Jurkat, Clone E6-1 (cell line): ENCODE results near the gene COA5.

ENCODE experiments used
- DNase-seq: peaks from one replicate; pipeline ENCODE4 v3.0.0-alpha.2; 2011; ENCODE audit warnings: low read depth, low spot score
- H3K4me3 ChIP-seq: 2 replicates; pipeline ENCODE4 v1.5.1; 2011; ENCODE audit warnings: mild to moderate bottlenecking, low read length, control low read depth, moderate library complexity

The COA5 gene

DNA sequence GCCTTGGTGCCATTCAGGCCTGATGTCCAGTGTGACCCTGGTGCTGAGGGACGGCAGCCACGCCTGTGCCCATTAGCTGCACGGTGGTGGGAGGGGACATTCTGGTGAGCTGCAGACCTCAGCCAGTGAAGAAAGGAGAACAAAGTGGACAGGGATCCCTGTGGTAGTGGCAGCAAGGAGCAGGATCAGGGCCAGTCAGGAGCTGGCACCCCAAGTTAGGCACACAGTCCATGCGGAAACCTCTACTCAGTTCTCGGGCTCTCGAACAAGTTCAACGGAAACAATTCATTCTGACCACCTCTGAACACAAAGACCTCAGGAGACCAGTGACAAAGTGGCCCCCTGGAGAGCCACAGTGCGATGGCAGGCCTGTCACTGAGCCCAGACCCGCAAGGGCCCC lies 30.1 kb downstream of the COA5 start:
- H3K4me3 ChIP-seq: no peak overlapping the region

GRCh38 chr2:98577313-98577712 lies 31.0 kb downstream of the COA5 start:
- no peak overlapping the region for H3K4me3 ChIP-seq
- DNase-seq: no peak

More for the DNA sequence above, 30.1 kb downstream of the COA5 start:
- DNase-seq: no peak

DNA sequence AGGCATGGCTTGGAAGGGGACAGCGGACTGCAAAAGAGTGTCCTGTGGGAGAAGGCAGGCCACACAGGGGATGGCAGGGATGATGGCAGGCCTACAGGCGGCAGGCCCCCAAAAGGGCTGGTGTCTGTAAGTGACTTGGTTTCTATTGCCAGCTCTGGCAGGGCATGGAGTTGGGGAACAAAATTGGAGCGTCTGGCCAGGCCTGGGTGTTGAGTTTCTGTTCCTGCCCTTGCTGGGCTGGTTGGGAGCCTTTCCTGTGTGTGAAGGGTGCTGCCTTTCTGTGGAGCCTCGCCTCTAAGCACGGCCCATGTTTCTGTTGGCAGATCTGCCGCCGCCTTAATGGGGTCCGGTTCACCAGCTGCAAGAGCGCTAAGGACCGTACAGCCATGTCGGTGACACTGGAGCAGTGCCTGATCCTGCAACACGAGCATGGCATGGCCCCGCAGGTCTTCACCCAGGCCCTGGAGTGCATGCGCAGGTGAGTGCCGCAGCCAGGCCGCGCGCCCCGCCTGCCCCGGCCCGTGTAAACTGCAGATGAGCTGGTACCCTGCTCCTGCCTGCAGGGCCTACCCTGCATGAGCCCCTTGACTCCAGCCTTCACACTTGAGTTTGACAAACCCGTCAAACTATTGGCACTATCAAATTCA lies 31.5 kb downstream of the COA5 start:
- H3K4me3 ChIP-seq: no peak overlapping the region

GRCh38 chr2:98573426-98573825 lies 34.9 kb downstream of the COA5 start:
- no peak for DNase-seq
- H3K4me3 ChIP-seq: no peak overlapping the region

More for the DNA sequence above, 31.5 kb downstream of the COA5 start:
- no peak for DNase-seq

GRCh38 chr2:98572676-98573075 lies 35.6 kb downstream of the COA5 start:
- no peak for DNase-seq
- no peak overlapping the region for H3K4me3 ChIP-seq

- DNase-seq: no peak
These were observed 36.1 kb downstream of the COA5 start for GRCh38 chr2:98572211-98572610.

GRCh38 chr2:98571796-98572195 lies 36.5 kb downstream of the COA5 start:
- H3K4me3 ChIP-seq: no peak overlapping the region
- DNase-seq: no peak

More at GRCh38 chr2:98572211-98572610, 36.1 kb downstream of the COA5 start:
- no peak overlapping the region for H3K4me3 ChIP-seq

GRCh38 chr2:98571121-98571701 lies 37.1 kb downstream of the COA5 start:
- H3K4me3 ChIP-seq: no peak overlapping the region
- no peak for DNase-seq

GRCh38 chr2:98570356-98570755 lies 38.0 kb downstream of the COA5 start:
- H3K4me3 ChIP-seq: no peak overlapping the region
- DNase-seq: no peak

- no peak overlapping the region for H3K4me3 ChIP-seq
- DNase-seq: no peak
These were observed 38.4 kb downstream of the COA5 start for GRCh38 chr2:98569915-98570314.

GRCh38 chr2:98569197-98569793 lies 39.0 kb downstream of the COA5 start:
- no peak for DNase-seq
- H3K4me3 ChIP-seq: no peak overlapping the region

DNA sequence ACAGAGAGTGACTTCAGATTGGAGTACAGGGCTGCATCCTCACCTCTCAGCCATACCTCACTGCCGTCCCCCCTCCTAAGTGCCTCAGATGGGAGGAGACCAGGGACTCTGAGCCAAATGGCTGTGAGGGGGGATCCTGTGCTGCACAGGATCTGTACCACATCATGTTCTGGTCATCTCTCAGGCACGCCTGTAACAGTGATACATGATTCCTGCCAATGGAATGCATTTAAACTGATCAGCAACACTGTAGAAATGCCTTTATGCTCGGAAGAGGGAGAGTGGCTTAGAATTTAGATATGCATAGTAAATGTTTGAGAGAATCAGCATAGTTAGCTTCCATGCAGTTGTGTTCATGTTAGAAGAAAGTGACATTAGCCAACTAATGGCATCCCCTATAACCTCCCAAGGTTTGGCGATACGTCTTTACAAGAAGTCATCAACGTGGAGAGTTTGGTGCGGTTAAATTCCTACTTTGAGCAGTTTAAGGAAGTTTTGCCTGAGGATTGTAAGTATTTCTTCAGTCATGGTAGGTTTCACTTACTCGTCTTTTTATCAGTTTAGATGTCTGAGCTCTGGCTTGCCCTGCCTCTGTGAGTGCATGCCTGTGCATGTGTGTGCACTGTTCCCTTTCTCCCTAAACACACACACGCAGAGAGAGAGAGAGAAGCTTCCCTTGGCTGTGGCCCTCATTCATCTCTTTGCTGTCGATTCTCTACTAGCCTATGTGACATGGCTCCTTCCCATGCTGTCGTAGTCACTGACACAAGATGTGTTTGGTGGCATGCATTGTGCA lies 40.0 kb downstream of the COA5 start:
- H3K4me3 ChIP-seq: no peak overlapping the region
- no peak for DNase-seq

DNA sequence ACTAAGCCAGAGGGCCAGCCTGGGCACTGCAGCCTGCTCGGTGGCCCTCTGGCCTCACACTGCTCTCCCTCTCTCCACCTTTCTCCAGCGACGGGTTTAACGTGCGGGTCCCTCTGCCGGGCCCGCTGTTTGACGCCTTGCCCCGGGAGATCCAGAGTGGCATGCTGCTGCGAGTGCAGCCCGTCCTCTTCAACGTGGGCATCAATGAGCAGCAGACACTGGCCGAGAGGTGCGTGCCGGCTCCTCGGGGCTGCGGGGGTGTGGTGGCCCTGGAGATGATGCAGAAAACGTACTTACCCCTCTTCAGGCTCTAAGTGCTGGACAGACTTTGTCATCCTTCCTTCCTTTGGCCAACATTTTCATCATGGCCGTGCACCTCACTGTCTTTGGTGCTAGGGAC lies 42.4 kb downstream of the COA5 start:
- no peak for DNase-seq
- no peak overlapping the region for H3K4me3 ChIP-seq

- no peak overlapping the region; the same call in 1 of the 2 replicates for H3K4me3 ChIP-seq
- DNase-seq: peak; percentile 88
These were observed 42.9 kb downstream of the COA5 start for GRCh38 chr2:98565286-98565860.

DNA sequence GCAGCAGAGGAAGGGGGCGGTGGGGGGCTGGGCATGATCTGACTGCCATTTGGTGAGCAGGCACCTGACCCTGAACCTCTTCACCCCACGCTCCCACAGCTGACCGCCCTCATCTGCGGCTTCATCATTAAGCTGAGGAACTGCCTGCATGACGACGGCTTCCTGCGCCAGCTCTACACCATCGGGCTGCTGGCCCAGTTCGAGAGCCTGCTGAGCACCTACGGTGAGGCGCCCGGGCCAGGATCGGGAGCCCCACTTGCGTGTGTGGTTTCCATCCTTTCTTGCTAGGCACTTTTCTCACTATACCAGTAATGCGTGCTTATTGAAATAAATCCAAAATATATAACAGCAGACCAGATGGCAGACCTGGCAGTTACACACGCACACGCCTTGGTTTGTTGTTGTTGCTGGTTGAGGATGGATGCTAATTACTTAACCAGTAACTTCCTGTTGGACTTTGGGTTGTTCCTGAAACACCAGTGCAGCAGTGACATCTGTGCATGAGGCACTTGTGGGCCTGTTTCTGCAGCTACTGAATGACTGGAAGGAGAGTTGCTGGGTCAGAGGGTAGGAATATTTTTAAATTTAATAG lies 43.7 kb downstream of the COA5 start:
- H3K4me3 ChIP-seq: no peak overlapping the region
- peak; percentile 58 for DNase-seq

DNA sequence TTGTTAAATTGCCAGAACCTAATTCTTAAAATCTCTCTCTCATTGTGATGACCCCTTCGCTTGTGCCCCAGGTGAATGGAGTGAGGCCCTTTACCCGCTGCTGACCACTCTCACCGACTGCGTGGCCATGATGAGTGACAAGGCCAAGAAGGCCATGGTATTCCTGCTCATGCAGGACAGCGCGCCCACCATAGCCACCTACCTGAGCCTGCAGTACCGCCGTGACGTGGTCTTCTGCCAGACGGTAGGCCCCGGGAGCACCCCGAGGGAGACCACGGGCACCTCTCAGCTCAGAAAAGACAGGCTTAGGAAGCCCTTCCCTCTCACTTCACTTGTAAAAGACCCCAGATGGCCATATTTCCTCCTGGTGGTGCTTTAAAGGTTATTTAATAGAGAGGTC lies 44.9 kb downstream of the COA5 start:
- DNase-seq: no peak
- H3K4me3 ChIP-seq: no peak overlapping the region

- no peak overlapping the region for H3K4me3 ChIP-seq
- DNase-seq: no peak
These were observed 46.2 kb downstream of the COA5 start for GRCh38 chr2:98561902-98562695.

GRCh38 chr2:98561018-98561417 lies 47.3 kb downstream of the COA5 start:
- H3K4me3 ChIP-seq: no peak overlapping the region
- DNase-seq: no peak
